GM18868 (cell line): Measurements from ENCODE around the gene VTI1A.

Experiments
- ATAC-seq: cut with Tn5 transposase; IDR thresholded peaks from one replicate; pipeline ENCODE4 v1.9.1; 2021; ENCODE audit warnings: mild to moderate bottlenecking, moderate library complexity; ENCODE audit not compliant: unreplicated experiment

VTI1A gene

DNA sequence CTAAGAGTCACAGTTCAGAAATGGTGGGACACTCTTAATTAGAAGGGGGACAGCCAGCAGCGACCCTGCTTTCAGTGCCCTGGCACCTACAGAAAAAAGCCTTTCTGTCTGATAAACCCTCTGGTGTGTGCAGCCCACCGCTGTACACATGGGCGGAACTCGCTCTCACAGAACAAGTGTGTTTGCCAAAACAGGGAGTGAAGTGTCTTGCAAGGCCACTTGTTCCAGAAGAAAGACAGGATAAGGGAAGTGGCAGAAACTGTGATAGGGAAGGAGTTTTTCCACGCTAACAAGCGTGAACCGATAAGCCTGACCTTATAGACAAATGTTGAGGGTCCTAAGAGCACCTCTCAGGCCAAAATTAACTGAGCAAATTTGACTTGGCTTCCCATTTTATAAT is 299.3 kb downstream of the VTI1A start:
- ATAC-seq = no peak

DNA sequence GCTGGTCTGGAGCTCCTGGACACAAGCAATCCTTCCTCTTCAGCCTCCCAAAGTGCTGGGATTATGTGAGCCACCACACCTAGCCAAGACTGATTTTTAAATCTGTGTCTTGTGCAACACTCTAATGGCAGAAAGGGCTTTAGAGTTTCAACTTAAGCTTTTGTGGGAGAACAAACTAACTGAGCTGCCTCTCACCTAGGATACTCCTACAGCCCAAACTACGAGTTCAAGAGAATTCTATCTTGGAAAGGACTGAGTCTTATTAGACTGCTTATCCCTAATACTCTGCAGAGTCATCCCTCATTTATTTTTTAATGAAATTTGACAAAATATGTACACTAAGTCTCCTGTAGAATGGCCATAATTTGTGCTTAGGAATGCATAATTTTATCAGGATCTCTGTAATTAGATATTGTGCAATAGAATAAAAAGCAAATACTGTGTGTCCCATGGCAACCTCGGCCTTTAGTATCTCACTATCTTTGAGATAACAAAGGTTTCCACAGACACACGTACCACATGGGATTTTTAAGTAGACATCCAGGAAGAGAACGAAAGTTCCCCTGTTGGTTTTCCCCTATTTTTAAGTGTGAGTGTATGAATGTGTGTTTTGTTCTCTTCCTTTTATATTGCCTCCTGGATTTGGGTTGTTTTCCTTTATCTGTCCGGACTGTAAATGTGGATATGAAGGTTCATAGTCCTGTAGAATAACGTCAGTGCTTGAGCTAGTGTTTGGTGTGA is 303.6 kb downstream of the VTI1A start:
- no peak for ATAC-seq

DNA sequence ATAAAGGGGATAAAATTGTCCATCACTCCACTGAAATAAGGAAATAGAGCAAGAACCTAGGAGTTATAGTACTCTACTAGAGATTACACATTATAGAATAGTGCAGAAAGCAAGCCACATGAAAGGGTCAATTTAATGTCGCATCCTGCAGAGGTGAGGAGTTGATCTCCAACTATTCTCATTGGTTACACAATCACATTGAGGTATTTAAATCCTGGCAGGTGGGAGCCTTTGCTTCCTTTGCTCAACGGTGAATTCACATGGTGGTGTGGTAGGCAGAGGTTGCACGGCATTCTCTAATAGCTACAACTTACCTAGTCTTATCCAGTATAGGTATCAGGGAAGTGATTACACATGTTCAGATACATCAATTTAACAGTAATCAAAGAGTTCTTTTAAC is 304.6 kb downstream of the VTI1A start:
- no peak for ATAC-seq

DNA sequence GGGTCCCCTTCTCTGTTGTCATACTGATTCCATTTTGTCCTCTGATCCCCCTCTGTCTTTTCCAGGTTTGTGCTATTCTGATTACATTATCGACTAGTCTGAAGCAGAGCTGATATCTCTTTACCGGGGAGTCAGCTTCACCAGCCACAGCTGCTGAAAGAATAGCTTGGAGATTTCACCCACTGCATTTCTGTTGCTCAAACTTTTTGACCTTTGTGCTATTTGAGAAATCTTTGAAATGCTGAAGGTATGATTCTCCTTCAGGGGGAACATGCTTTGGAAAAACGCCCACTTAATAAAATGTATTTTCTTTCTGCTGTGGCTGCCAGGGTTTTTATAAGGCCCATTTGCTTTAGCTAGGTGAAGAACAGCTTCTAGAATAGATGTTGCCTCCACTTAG is 305.3 kb downstream of the VTI1A start:
- no peak for ATAC-seq

DNA sequence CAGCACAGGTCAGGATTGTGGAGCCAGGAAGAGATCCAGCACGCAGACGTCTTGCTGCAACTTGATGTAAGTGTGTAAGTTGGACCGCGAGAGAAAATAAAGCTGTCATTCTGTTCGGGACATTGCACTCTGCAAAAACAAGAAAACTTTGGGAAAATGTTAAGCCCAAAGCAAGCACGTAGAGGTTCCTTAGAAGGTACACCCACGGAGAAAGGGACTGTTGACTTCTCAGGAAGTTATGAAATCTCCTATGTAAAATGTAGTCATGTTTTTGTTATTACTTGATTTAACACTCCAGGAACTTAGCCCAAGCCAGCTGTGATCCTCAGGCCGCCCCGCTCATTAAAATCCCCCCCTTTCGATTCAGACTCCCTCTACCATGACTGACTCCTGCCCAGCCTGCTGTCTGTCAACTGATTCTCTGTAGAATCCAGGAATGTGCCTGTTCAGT is 307.0 kb downstream of the VTI1A start:
- no peak for ATAC-seq

DNA sequence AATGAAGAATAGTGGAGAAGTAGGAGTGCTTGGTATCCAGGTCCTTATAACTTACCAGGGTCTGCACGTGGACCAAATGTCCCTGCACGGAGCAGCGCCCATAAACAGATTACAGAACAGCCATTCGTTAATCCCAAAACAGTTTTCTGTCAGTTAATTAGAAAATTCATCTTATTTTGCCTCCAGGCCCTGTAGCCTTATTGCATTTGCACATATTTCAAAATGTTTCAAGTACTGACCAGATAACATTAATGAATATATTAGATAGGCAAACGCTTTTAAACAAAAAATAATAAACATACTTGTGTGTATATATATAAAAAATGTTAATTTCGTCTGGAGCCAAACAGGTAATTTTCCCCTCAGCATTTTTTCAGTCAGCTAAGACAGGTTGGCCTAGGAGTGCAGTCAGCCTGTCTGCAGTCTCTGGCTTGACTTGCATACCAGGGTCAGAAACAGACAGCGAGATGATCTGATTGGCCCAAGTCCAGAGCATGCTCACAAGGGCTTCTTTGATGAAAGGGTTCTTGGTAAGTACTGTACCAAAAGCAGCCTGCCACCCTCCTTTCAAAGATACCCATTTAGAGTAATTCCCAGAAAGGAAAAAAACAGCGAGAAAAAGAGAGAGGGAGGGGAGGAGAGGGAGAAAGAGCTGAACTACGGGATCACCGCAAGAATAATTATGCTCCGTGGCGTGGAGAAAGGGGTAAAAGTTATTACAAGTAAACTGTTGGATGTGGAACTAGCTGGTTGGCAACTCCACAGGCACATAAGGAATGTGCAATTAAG is 308.6 kb downstream of the VTI1A start:
- ATAC-seq = no peak

DNA sequence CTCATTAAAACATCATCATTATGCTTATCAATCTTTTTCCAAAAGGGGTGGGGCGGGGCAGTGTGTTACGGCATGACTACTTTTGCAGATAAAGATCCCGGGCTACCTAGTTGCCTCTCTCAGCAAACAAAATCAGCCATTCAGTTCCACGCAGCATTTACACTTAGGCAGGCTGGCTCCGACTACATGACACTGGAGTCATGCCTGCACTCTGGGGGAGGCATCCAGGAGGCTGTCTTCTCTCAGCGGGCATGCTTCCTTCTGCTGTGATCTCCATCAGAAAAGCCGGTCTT is 309.2 kb downstream of the VTI1A start:
- no peak for ATAC-seq

DNA sequence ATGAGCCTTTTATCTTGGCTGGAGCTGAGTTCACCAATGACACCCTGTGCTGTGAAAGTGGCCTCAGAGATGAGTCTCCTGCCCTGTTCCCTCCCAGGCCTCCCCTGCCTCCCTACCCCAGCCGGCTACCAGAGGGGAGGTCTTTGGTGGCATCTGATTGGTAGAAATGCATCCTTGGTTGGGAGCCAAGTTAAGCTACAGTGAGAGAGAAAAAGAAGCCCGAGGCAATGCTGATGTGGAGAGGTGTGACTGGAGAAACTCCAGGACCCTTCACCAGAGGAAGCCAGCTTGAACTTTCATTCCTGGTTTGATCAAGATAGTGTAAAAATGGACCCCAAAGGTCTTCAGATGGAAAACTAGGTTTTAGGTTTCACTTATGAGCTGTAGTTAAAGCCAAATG is 311.9 kb downstream of the VTI1A start:
- no peak for ATAC-seq

DNA sequence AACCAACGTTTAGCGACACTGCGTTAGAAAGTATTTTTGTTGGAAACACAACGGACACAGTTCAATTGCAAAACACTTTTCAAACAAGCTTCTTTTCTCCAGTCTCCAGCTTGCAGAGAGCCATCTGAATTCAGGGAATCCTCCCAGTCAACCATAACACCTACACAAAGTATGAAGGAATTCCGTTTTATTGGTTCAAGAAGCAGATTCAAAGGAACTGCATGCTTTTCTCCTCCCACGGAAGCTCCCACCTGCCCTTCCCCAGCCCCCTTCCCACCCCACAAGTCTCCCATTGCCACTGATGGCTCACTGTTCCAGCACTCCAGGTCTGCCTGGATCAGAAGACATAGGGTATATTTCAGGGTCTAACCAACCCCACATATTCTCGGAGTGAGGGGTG is 312.5 kb downstream of the VTI1A start:
- no peak for ATAC-seq

DNA sequence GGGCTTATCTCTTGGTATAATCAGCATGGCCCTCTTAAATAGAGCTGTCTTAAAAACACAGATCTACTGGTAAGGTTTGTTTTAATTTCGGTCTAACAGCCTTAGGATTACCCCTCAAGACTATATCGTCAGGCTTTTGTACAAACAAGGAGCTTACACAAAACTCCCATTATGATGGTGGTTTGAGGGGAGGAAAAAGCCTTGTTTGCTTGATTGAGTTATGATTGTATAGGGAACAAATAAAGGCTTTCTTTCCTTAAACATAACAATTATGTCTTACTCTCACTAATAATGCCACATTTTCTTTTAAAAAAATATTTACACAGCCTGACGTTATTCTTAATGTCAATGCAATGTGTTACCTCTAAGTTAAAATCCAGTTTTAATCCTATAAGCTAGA is 314.2 kb downstream of the VTI1A start:
- no peak for ATAC-seq

DNA sequence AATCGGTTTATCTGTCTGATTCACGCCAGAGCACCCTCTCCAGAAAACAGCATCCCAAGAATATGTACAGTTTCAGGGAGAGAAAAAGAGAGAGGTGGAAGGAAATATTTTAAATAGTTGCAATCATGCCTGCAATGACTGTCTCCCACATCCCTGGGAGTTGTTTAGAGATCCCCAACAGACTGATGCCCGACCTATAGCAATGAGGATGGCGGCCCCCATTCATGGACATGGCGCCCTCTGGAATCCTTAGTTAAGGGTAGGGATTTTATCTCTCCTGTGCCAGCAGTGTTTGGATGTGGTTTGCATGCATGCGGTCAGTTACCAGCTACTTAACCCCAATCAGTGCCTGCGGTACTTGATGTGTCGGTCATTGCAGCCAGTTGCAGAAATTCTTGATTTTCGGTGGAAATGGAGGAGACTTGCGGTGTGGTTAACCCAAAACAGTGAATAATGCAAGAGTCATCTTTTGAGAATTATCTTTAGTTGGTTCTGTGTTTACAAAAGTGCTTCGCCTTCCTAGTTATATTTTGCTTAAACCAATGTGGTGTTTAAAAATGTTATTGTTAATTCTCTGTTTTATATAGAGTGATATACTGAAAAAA is 317.0 kb downstream of the VTI1A start:
- no peak for ATAC-seq

DNA sequence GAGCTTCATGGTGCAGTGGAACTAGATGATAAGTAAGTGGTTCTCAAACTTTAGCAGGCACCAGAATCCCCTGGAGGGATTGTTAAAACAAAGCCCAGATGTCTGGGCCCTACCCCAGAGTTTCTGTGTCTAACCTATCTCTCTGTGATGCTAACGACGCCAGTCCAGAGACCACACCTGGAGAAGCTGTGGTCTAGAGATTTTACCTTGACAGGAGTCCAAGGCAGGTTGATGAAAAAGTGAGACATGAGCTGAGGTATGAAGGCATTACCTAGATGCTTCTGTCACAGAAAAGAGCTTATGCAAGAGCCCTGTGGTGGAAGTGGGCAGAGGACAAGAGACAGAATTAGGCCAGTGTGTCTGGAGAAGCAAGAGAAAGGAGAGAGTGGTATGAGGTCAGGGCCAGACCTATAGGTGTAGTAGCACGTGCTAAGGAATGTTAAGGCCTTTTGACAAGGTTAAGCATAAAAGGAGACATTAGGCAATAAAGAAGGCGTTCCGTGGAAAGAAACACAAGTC is 318.8 kb downstream of the VTI1A start:
- no peak for ATAC-seq

DNA sequence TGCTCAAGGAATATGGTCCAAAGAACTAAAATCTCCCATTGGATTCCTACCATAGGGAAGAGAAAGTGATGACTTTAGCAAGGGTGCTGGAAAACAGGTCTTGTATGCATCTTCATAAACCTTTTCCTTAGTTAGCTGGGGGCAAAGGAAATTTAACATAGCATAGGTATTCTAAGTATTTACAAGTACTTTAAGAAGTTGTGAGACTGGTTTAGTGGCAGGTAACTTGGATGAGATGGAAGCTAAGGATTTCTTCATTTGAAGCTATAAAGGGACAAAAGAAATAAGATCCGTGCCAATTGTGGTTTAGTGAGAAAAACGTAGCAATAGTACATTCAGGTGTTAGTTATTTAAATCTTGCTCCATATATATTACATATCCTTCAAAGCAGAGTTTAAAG is 319.6 kb downstream of the VTI1A start:
- no peak for ATAC-seq

DNA sequence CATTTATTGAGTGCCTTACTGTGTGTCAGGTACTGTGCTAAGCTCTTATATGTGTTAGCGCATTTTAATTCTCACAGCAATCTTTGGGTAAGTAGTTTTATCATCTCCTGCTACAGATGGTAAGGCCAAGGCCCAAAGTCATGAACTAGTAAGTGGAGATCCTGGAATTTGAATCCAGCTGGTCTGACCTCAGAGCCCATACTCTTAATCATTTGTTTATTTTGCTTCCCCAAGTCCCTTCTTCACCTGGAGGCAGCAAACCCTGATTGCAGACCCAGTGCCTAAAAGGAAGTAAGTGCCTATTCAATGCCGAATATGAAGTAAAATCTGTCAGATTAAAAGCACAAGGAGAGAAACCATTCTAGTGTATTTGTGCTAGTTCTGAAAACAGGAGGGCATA is 320.1 kb downstream of the VTI1A start:
- ATAC-seq = no peak

DNA sequence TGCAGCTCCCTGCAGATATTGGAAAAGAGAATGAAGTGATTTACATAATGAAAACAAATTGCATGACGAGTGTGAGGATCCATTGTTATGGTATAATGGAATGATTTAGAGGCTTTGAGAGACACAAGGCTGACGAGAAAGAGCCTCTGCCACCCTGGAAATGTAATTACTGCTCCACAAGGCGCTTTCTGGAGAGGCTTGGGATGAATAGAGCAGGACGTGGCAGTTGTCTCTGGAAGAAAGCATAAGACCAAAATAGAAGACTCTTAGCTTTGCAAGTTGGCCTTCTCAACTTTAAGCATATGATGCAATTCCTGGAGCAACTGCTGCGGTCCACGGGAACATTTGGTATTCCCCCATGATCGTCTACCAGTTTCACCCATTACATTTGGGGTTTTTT is 321.1 kb downstream of the VTI1A start:
- no peak for ATAC-seq

DNA sequence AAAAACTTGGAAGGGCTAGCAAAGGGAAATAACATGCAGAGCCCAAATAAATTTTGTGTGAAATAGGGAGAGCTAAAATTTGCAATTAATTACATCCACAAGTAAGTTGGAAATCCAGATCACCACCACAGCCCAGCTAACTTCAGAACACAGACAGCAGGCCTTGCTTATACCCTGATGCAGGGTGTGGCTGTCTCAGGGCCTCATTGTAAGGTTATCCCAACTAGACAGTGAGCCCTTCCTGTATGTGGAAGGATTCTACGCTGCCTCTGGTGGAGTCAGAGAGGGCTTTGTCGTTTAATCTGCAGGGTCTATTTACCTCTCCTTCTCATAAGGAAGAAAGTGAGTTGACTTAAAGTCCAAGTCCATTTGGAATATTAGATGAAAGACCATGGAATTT is 322.1 kb downstream of the VTI1A start:
- no peak for ATAC-seq

DNA sequence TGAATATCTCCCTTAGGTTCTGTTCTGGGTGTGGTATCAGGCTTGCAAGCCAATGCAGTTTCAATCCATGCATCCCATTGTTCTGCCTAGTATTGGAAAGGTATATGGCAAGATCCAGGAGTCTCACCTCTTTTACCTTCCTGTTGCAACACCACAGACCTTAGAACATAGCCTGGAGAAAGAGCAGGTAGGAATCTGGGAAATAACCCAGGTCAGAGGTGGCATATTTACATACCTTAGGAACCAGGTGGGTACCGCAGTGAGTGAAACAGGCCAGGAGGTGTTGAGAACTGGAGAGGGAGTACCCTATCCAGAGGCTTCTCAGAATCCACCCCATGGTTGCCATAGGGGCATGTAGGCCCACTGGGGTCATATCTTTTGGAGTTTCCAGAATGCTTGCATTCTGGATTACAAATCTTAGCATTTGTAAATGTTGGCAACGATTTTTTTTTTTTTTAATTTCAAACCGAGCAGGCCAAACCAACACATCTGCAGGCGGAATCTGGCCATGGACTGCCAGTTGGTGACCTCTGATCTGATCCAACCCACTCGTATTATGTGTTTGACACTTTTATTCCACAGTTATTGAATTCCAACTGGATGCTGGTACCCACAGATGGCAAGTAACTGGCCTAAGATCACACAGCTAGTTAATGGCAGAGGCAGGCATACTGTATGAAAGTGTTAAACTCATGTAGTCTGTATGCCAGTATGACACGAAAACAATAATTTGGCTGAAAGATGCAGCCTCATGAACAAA is 322.8 kb downstream of the VTI1A start:
- ATAC-seq = no peak

DNA sequence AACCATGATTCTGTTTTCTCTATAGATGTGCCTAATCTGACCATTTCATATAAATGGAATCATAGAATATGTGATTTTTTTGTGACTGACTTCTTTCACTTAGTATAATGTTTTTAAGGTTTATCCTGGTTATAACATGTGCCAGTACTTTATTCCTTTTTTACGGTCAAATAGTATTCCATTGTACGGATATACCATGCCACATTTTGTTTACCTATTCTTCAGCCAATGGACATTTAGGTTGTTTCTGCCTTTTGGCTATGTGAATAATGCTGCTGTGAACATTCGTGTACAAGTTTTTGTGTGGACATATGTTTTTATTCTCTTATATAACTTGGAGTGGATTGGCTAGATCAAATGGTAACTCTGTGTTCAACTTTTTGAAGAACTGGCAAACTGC is 324.7 kb downstream of the VTI1A start:
- no peak for ATAC-seq

DNA sequence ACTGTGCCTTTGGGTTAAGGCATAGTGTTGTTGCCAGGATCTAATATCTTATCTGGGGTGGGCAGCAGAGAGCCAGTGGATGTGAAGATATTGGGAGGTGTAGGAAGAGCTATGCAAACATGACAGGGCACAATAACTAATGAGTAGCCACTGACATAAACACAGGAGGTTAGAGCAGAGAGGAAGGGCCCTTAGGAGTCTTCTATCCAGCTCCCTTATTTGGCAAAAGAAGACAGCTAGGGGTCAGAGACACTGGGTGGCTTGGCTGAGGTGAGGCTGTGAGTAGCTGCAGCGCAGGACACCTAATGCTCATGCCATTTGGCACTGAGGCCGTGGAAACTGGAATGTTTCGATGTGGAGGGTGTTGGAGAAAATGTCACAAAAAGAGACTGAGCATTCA is 326.8 kb downstream of the VTI1A start:
- ATAC-seq = no peak

DNA sequence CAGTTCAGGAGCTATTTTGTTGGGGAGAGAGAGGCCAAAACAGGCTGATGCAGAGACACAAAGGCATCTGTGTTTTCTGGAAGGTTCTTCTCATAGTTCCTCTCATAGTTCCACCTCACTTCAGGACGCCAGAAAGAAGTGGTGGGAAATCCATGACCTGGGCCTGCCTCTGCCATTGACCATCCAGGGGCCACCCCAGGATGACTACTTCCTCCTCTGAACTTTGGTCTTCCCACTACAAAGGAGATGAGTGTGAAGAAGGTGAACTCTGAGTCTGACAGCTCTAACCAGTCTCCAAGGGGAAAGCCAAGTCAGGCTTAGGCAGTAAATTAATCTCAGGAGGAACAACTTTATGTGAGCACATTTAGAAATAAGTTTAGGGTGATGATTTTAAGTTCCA is 327.2 kb downstream of the VTI1A start:
- no peak for ATAC-seq

DNA sequence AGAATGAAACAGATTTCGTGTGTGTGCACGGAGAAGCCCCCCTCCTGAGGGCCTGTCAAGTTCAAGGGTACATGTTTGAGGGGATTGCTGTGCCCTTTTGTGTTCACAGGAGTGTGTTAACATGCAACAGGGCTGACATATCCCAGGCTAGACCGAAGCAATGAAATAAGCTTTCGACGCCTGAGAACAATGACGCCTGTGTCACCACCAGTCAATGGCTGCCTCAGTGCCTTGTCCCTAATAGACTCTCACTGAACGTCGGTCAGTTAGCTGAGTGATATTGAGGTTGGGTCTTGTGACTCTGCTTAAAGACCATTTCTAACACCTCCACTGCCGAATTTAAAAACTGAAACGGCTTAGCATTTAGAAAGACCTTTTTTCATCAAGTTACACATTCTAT is 327.8 kb downstream of the VTI1A start:
- no peak for ATAC-seq
